Right lobe of liver (tissue), 6 donors: ENCODE data around the gene PRICKLE1. TPM values are rescaled to one million over a fixed set of nuclear protein-coding genes. Genes with fewer than 3 reads are reported as not detected.

ENCODE experiments used
- ATAC-seq, 4 donors: fragments of 200-7000 bp; cut with Tn5 transposase; one replicate each; pipeline ENCODE4 v1.9.1; 2020; ENCODE audit warnings: mild to moderate bottlenecking in 4 of 4, moderate library complexity in 4 of 4
- DNase-seq, 3 donors: peaks; one replicate each; pipeline ENCODE4 v3.0.0-alpha.2; 2020
- H3K27ac ChIP-seq, 3 donors: fragments of 200-600 bp; one replicate each; pipeline ENCODE4 v1.8.0; 2022
- H3K27me3 ChIP-seq, 2 donors: fragments of 200-600 bp; one replicate each; pipeline ENCODE4 v1.8.0; 2022
- H3K36me3 ChIP-seq, 4 donors: fragments of 200-600 bp; sonication (generic) in 1 of 4; one replicate each; pipeline versions ENCODE4 v1.5.1 to v1.8.0; 2017 to 2022; ENCODE audit warnings: control low read depth in 1 of 4
- H3K4me1 ChIP-seq, 4 donors: fragments of 200-600 bp; sonication (generic) in 1 of 4; one replicate each; pipeline versions ENCODE4 v1.5.1 to v1.8.0; 2017 to 2022; ENCODE audit warnings: control low read depth in 1 of 4
- H3K4me3 ChIP-seq, 3 donors: fragments of 200-600 bp; one replicate each; pipeline ENCODE4 v1.8.0; 2022
- H3K9me3 ChIP-seq, 4 donors: fragments of 200-600 bp; sonication (generic) in 1 of 4; one replicate each; pipeline versions ENCODE4 v1.5.1 to v1.8.0; 2017 to 2022; ENCODE audit warnings: control low read depth in 1 of 4
- CTCF ChIP-seq, 4 donors: fragments of 200-600 bp in 3 of 4; fragments of 450-650 bp in 1 of 4; IDR thresholded peaks; one replicate each; pipeline versions ENCODE4 v1.5.1 to v1.8.0; 2016 to 2022; ENCODE audit warnings: antibody characterized with exemption in 4 of 4, mild to moderate bottlenecking in 2 of 4
- POLR2A ChIP-seq: fragments of 450-650 bp; IDR thresholded peaks from one replicate; pipeline ENCODE4 v1.6.1; 2017; ENCODE audit warnings: antibody characterized with exemption, mild to moderate bottlenecking
- WGBS: methylation state at CpG from one replicate; pipeline ENCODE4 v1.1.6; 2018; ENCODE audit warnings: low coverage, low lambda C conversion rate; ENCODE audit not compliant: insufficient coverage; ENCODE audit errors: missing lambda C conversion rate; 5-methylcytosine and 5-hydroxymethylcytosine counted together
- intact Hi-C, 2 donors: fragments of 100-400 bp; cut with DNase I; formaldehyde crosslinking; loops; one replicate each; pipeline versions ENCODE4 v1.11.2 to v1.14.1; 2022
- total RNA-seq, 6 experiments: library from RNA; depleted of rRNA in 2 of 6; stranded (reverse); fragments of >200 nt in 2 of 6; fragmentation: NEBNext Ultra II Directional in 3 of 6; extraction: Animal tissue kit (Norgen Biotek cat#: 25700) in 3 of 6; gene quantifications; one replicate each; pipeline versions ENCODE4 v1.1.0 to v1.2.4, GENCODE V29; 2016 to 2023
- donor health status: DM: no; HTN: yes; CAD: no.
- donor health status: DM: no; HTN: no; CAD: no.
- donor health status: DM: no; HTN: no; CAD: no.
- donor health status: DM: no; HTN: yes; CAD: no.
- donor health status: DM: no; HTN: yes; CAD: no.

PRICKLE1 gene
- total RNA-seq, 6 experiments from 2014 or later: 0.79 to 2.9 (median 1.1) TPM

- ATAC-seq (no peak), DNase-seq (no peak)
- H3K4me3 ChIP-seq: no peak overlapping the region
- peaks cover 0 to 10% (median 0%) of the 10 kb centered on the region in 4 donors for H3K4me1 ChIP-seq
- H3K36me3 ChIP-seq: no peaks in the 10 kb centered on the region
- intact Hi-C loops: no loop called here
- H3K27me3 ChIP-seq: peaks cover 0 to 4% of the 10 kb centered on the region in 2 donors
- H3K27ac ChIP-seq: no peak overlapping the region
- no peaks in the 10 kb centered on the region for H3K9me3 ChIP-seq
- WGBS: 62% methylated on average over 3 of the region's 3 CpGs
- TF ChIP-seq POLR2A: no peak
- no peak for TF ChIP-seq CTCF (IDR thresholded peaks at IDR 0.05)
Measured at GRCh38 chr12:42484996-42485395, 104.5 kb downstream of the PRICKLE1 start.

- Histone ChIP-seq H3K9me3 (no peaks in the 10 kb centered on the region), H3K27ac (peak overlapping the region; percentile 56 to 67 (median 66)), H3K36me3 (no peaks in the 10 kb centered on the region), H3K4me1 (peaks cover 0 to 10% (median 0%) of the 10 kb centered on the region in 4 donors), H3K27me3 (peaks cover 0 to 4% of the 10 kb centered on the region in 2 donors), H3K4me3 (peak overlapping the region; percentile 45 to 59 (median 55))
- no CpG with 5 or more reads among the region's 30 CpGs for WGBS
- ATAC-seq: peak; percentile 28 to 40 (median 32)
- peak in 1 of 3 donors; percentile 31 for DNase-seq
- TF ChIP-seq CTCF (IDR thresholded peaks at IDR 0.05): no peak
- TF ChIP-seq POLR2A: no peak
- intact Hi-C loops: no loop called here
Measured at GRCh38 chr12:42483521-42483790, 106.1 kb downstream of the PRICKLE1 start.

GRCh38 chr12:42482748-42483520 lies 106.6 kb downstream of the PRICKLE1 start:
- Histone ChIP-seq H3K27me3 (peaks cover 0 to 4% of the 10 kb centered on the region in 2 donors), H3K4me3 (peak overlapping the region; percentile 45 to 59 (median 55)), H3K27ac (peak overlapping the region; percentile 56 to 67 (median 66)), H3K4me1 (peaks cover 0 to 10% (median 0%) of the 10 kb centered on the region in 4 donors), H3K9me3 (no peaks in the 10 kb centered on the region), H3K36me3 (no peaks in the 10 kb centered on the region)
- 5% methylated on average over 2 of the region's 83 CpGs for WGBS
- peak; percentile 65 to 76 (median 71) for DNase-seq
- intact Hi-C loops: no loop called here
- ATAC-seq: peak; percentile 86 to 91 (median 88)
- TF ChIP-seq CTCF (IDR thresholded peaks at IDR 0.05): peak; percentile 69 to 87 (median 78)
- TF ChIP-seq POLR2A: no peak

GRCh38 chr12:42482041-42482747 lies 107.4 kb downstream of the PRICKLE1 start:
- peak overlapping the region; percentile 45 to 59 (median 55) for H3K4me3 ChIP-seq
- peak overlapping the region in 2 of 3 donors; percentile 66 to 67 for H3K27ac ChIP-seq
- intact Hi-C loops: no loop called here
- TF ChIP-seq POLR2A: no peak
- TF ChIP-seq CTCF (IDR thresholded peaks at IDR 0.05): no peak
- H3K9me3 ChIP-seq: no peaks in the 10 kb centered on the region
- H3K4me1 ChIP-seq: peaks cover 0 to 10% (median 0%) of the 10 kb centered on the region in 4 donors
- ATAC-seq (peak; percentile 2 to 38 (median 21)), DNase-seq (peak in 2 of 3 donors; percentile 52 to 54)
- H3K27me3 ChIP-seq: peaks cover 0 to 4% of the 10 kb centered on the region in 2 donors
- WGBS: 40% methylated on average over 18 of the region's 18 CpGs
- H3K36me3 ChIP-seq: no peaks in the 10 kb centered on the region
